Epithelial cell of esophagus (primary cell): Measurements from ENCODE around the gene CDHR3.
A peak's percentile ranks its signal among the peaks of the same experiment; 100 is the strongest.

Experiments used
- DNase-seq: peaks from one replicate; pipeline ENCODE4 v3.0.0; 2010; ENCODE audit warnings: low read depth
- H3K4me3 ChIP-seq: 2 replicates; pipeline ENCODE4 v1.5.1; 2011; ENCODE audit warnings: mild to moderate bottlenecking, low read length, control low read depth
- TF ChIP-seq, protein P1 (sequence below): IDR thresholded peaks from 2 replicates; pipeline ENCODE4 v1.5.1; 2011; ENCODE audit warnings: low read depth, mild to moderate bottlenecking, low read length, control low read depth, inconsistent platforms; ENCODE audit not compliant: insufficient read depth; ENCODE audit errors: missing control alignments

CDHR3 gene

DNA sequence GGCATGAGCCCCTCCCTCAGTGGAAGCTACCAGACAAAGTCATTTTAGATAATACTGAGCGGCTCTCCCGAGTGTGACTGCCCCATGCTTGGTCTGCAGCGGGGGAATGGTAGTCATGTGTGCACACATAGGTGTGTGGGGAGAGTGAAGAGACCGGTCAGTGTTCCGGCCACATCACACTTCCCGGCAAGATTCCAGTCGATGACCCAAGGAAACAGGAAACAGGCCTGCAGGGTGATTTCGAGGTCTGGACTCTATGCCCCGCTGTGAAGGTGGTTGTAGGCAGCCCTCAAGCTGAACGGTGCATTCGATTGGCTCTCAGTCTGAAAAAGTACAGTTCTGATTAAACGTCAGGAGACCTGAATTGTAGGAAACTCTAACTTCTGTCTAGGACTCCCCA lies 75.9 kb downstream of the CDHR3 start:
- no peak for DNase-seq
- no peak overlapping the region for H3K4me3 ChIP-seq
- TF ChIP-seq, protein P1, sequence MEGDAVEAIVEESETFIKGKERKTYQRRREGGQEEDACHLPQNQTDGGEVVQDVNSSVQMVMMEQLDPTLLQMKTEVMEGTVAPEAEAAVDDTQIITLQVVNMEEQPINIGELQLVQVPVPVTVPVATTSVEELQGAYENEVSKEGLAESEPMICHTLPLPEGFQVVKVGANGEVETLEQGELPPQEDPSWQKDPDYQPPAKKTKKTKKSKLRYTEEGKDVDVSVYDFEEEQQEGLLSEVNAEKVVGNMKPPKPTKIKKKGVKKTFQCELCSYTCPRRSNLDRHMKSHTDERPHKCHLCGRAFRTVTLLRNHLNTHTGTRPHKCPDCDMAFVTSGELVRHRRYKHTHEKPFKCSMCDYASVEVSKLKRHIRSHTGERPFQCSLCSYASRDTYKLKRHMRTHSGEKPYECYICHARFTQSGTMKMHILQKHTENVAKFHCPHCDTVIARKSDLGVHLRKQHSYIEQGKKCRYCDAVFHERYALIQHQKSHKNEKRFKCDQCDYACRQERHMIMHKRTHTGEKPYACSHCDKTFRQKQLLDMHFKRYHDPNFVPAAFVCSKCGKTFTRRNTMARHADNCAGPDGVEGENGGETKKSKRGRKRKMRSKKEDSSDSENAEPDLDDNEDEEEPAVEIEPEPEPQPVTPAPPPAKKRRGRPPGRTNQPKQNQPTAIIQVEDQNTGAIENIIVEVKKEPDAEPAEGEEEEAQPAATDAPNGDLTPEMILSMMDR, result no peak

DNA sequence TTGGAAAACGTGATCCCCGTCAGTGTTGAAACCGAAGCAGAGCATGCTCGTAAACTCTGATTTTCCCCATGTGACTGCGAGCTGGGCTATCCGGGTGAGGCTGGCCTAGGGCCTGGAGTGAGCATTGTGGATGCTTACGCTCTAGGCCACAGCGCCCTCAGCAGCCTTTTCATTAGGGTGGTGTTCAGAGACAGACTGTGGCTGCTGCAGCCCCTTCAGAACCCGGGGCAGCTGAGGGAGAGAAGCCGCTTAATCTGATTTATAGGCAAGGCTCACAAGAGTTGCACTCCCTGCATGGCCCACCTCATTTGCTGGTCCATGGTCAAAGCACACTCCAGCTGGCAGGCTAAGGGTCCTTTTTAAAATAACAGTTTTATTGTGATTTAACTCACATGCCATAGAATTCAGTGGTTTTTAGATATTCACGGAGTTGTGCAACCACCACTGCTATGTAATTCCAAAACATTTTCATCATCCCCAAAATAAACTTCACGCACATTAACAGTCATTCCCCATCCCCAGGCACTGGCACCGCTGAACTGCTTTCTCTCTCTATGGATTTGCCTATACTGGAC lies 76.5 kb downstream of the CDHR3 start:
- H3K4me3 ChIP-seq, result no peak overlapping the region

GRCh38 chr7:106041140-106041717 lies 78.2 kb downstream of the CDHR3 start:
- DNase-seq, result peak; percentile 39
- TF ChIP-seq, protein P1, result peak; percentile 56

More for the DNA sequence above, 76.5 kb downstream of the CDHR3 start:
- DNase-seq, result no peak
- TF ChIP-seq, protein P1, result no peak

GRCh38 chr7:106042196-106042611 lies 79.1 kb downstream of the CDHR3 start:
- no peak for DNase-seq
- TF ChIP-seq, protein P1, result no peak
- H3K4me3 ChIP-seq, result no peak overlapping the region

More at GRCh38 chr7:106041140-106041717, 78.2 kb downstream of the CDHR3 start:
- H3K4me3 ChIP-seq, result no peak overlapping the region

DNA sequence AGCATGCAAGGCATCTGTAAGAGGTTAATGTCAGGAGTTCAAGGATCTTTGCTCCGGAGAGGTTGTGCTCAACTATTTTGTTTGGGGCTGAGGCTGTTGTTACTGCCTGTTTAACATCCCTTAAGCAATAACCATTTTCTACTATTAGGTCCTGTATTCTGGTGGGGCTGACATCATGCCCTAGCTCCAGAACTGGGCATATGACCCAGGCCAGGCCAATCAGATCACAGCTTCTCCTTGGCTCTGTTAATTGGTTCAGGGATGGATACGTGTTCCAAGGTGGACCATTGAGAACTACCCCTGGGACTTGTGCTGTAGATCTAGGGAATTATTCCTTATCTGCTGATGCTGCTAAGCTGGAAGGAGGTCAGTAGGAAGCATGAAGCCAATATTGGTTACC lies 82.1 kb downstream of the CDHR3 start:
- TF ChIP-seq, protein P1, result no peak
- no peak for DNase-seq
- H3K4me3 ChIP-seq, result no peak overlapping the region

DNA sequence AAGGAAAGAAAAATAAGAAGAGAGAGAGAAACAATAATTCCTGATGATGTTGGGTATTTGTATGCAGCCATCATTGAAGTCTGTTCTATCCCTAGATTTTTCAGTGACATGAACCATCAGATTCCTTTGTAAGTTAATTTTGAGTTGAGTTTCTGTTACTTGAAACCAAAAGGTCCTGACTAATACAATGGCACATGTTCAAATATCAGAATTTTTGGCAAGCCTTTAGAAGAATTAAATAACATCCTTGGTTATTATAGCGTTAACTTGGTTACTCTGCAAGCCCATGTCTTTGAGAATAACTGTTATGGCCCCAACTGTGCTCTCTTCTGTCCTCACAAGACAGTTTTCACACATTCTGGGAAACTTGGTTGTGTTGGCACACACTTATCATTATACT lies 82.5 kb downstream of the CDHR3 start:
- H3K4me3 ChIP-seq, result no peak overlapping the region
- TF ChIP-seq, protein P1, result no peak
- no peak for DNase-seq

DNA sequence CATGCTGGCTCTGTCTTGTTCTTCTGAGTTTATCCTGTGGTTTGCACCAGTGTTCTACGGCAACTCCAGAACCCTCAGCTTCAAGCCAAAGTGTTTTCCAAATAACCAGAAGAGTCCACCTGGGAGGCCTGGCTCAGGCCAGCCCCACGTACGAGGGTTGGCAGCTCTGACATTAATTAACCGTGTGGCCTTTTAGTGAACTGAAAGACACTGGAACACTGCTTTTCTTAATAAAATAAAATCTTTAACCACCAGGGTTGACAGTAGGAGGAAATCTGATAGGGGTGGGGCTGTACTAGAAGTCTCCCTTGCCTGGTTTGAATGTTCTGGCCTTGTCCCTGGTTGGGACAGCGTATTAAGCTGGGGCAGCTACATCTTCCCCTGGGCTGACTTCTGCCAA lies 84.1 kb downstream of the CDHR3 start:
- H3K4me3 ChIP-seq, result no peak overlapping the region
- DNase-seq, result no peak
- TF ChIP-seq, protein P1, result no peak
